MV-4-11 (cell line): Measurements from ENCODE around the gene RPS2.

Experiments
- DNase-seq: peaks from one replicate; lab custom pipeline; 2025; lab: John Stamatoyannopoulos, UW

RPS2 gene

GRCh38 chr16:1981398-1981836 is 16.8 kb upstream of the RPS2 start, which contains the start of gene NOXO1:
Gene NOXO1, minus strand, starts transcription at chr16:1981469. Its CDS starts 290 bp downstream, at chr16:1981179.
- DNase-seq: no peak

- DNase-seq: no peak
Measured at GRCh38 chr16:1980770-1981087, 16.1 kb upstream of the RPS2 start.

- no peak for DNase-seq
Measured at GRCh38 chr16:1980030-1980769, 15.6 kb upstream of the RPS2 start.

GRCh38 chr16:1979271-1980029 is 14.8 kb upstream of the RPS2 start:
- DNase-seq: no peak

- no peak for DNase-seq
Measured at GRCh38 chr16:1978476-1979120, 14.0 kb upstream of the RPS2 start.

- DNase-seq: no peak
Measured at GRCh38 chr16:1977875-1978268, 13.2 kb upstream of the RPS2 start.

GRCh38 chr16:1976951-1977874 is 12.6 kb upstream of the RPS2 start:
- DNase-seq: no peak

- DNase-seq: no peak
Measured at GRCh38 chr16:1976216-1976520, 11.5 kb upstream of the RPS2 start.

- DNase-seq: no peak
Measured at GRCh38 chr16:1975432-1976215, 11.0 kb upstream of the RPS2 start.

- no peak for DNase-seq
Measured at GRCh38 chr16:1974157-1975070, 9.8 kb upstream of the RPS2 start.

- DNase-seq: no peak
Measured at GRCh38 chr16:1973461-1974156, 9.0 kb upstream of the RPS2 start.

GRCh38 chr16:1972490-1972877 is 7.9 kb upstream of the RPS2 start:
- DNase-seq: no peak

- DNase-seq: peak; percentile 89
Measured at GRCh38 chr16:1971796-1972489, 7.3 kb upstream of the RPS2 start, which contains the start of gene TBL3. Gene TBL3, plus strand, starts transcription at chr16:1972053. Its CDS starts 112 bp downstream, at chr16:1972165.

GRCh38 chr16:1968146-1968953 is 3.7 kb upstream of the RPS2 start:
- no peak for DNase-seq

GRCh38 chr16:1966460-1966859 is 1.8 kb upstream of the RPS2 start, which contains the start of gene RNF151:
Gene RNF151, plus strand, starts transcription at chr16:1966856. Its CDS starts 26 bp downstream, at chr16:1966882.
- DNase-seq: no peak

GRCh38 chr16:1965396-1966001 is 873 bp upstream of the RPS2 start:
- DNase-seq: no peak

- no peak for DNase-seq
Measured at GRCh38 chr16:1963806-1964505, 670 bp downstream of the RPS2 start.
